Measurements from ENCODE around the gene METTL8. TPM values are rescaled to one million over a fixed set of nuclear protein-coding genes. Genes with fewer than 3 reads are reported as not detected.

The METTL8 gene
- total RNA-seq, 1 donor from 2014 or later, result 9.5 TPM

DNA sequence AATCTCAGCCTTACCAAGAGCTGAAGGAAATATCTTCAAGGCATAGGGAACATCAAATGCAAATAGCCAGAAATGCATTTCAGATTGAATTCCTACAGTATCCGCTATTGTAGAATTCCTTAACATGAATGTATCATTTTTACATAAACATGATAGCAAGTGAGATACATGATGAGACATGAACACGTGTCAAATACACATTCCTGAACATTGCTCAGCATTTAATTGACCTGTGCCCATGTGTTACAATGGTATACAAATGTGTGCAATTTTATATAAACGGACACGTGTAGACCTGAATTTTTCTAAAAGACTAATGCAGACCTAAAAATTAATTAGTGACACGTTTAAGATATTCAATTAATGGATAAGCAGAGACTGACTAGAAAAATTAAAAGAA, 140.1 kb downstream of the METTL8 start:
- DNase-seq, result no peak
- ATAC-seq (ENCODE audit: poor library complexity), result no peak
- intact Hi-C loops (cut with DNase I), result no loop called here

DNA sequence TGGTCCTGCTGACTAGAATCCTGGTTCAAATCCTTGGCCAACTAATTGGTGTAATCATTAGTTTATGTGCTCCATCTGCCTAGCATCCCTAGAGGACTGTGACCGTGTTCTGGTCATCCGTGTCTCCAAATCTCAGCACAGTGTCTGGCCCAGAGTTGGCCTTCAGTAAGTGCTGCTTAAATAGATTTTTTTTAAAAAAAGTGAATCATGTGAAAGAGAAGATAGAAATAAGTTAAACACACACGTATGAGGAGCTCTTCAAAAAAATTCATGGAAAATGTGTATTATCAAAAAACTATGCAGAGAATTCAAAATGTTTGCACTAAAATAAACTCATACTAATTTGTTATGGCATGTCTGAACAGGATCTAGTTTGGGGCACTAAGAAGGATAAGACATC, 143.8 kb downstream of the METTL8 start:
- ATAC-seq (ENCODE audit: poor library complexity) (no peak), DNase-seq (no peak)
- intact Hi-C loops (cut with DNase I), result no loop called here

DNA sequence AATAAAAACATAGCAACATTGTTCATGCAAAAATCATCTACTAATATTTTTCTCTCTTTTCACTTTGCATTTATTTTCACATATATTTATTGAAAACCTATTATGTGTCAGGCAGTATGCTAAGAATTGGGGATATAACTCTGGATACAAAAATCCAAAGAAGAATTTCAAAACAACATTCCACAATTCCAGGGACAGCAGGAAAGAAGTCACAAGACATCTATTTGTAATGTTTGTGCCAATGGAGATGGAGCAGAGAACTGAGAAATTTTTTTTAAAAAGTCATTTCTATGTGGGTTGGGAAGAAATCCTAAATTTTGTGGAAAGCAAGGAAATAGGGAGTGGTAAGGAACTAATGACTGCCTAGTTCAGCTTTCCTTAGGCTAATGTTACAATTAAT, 144.5 kb downstream of the METTL8 start:
- ATAC-seq (ENCODE audit: poor library complexity) (no peak), DNase-seq (no peak)
- intact Hi-C loops (cut with DNase I), result no loop called here

DNA sequence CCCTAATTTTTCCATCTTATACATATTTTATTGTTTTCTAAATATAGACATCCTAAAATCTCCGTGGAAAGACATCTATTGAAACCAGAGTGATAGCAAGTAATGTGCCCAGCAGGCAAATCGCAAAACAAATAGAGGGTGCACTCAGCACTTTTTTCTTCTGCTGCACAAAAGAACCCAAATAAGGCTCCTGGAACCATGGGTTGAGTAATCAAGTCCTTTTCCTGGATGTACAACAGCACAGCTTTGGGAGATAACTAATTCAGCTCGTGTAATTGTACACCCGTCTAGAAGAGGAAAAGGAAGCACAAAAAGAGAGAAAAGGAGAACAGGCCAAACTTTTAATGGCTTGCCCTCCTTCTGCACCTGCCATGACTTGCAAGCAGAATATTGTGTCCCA, 146.2 kb downstream of the METTL8 start:
- ATAC-seq (ENCODE audit: poor library complexity), result no peak
- no peak for DNase-seq
- intact Hi-C loops (cut with DNase I), result no loop called here

GRCh38 chr2:171287036-171287571, 146.7 kb downstream of the METTL8 start:
- intact Hi-C loops (cut with DNase I), result no loop called here
- ATAC-seq (ENCODE audit: poor library complexity) (no peak), DNase-seq (no peak)

GRCh38 chr2:171281110-171281509, 152.7 kb downstream of the METTL8 start:
- intact Hi-C loops (cut with DNase I), result no loop called here
- ATAC-seq (ENCODE audit: poor library complexity), result no peak
- no peak for DNase-seq

GRCh38 chr2:171279983-171280790, 153.6 kb downstream of the METTL8 start:
- DNase-seq (no peak), ATAC-seq (ENCODE audit: poor library complexity) (no peak)
- intact Hi-C loops (cut with DNase I), result no loop called here

- intact Hi-C loops (cut with DNase I), result no loop called here
- DNase-seq (no peak), ATAC-seq (ENCODE audit: poor library complexity) (no peak)
These were observed 159.0 kb downstream of the METTL8 start for GRCh38 chr2:171274757-171275156.

- peak; percentile 99 for ATAC-seq (ENCODE audit: poor library complexity)
- DNase-seq, result no peak
- intact Hi-C loops (cut with DNase I), result no loop called here
These were observed 161.8 kb downstream of the METTL8 start for GRCh38 chr2:171271971-171272436.

DNA sequence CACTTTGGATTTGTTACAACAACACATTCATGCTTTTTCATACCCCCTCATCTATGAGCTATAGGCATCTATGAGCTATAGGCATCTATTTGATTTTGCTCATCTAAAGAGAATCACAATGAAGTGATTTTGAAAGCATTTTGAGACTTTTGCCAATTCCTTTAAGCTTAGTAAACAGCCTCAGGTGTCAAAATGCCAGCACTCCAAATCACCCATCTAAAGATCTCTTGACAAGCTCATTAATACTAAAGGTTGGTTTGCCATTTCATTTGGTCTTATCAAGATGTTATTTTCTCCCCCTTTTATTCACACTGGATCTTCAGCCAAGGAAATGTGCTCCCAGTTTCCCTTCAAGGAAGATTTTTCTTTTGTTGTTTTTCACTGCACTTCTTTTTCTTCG, 162.4 kb downstream of the METTL8 start:
- ATAC-seq (ENCODE audit: poor library complexity) (no peak), DNase-seq (no peak)
- intact Hi-C loops (cut with DNase I), result no loop called here

DNA sequence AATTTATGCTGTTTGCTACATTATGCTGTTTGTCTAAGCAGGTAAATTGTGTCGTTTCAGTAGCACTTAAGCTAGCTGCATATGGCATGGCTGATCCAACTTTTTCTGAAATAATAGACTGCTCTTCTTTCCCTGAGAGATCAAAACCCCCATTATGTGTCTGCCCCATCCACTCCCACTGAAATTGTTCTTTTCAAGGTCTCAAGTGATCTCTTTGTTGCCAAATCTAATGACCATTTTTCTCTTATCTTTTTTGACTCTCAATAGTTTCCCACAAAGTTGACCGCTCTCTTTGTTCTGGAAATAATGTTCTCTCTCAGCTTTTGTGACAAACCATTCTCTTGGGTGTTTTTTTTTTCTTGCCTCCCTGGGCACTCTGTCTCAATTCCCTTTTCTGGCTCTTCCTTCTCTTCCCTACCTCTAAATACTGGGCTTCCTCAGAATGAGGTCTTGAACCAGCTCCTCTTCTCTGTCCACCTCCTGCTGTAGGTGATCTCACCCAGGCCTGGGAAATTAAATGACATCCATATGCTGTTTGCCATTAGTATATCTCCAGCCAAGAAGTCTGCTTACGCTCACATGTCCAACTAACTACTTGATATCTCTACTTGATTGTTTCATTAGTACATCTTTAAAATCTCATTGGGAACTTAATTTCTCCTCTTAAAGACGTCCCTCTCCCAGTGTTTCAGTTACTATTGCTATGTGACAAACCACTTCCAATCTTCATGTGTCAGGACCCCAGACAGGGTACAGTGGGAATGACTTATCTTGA, 165.7 kb downstream of the METTL8 start:
- DNase-seq, result no peak
- ATAC-seq (ENCODE audit: poor library complexity), result no peak
- intact Hi-C loops (cut with DNase I), result no loop called here

Other genes with a start within 250 kb of the METTL8 start
- gene DCAF17, start 236 bp upstream of the METTL8 start, total RNA-seq, result 6.5 TPM
- gene CYBRD1, start 88.5 kb upstream of the METTL8 start, total RNA-seq, result 58.3 TPM